Upper lobe of left lung (tissue), 6 donors: ENCODE measurements around the gene AGRN. TPM values are rescaled to one million over a fixed set of nuclear protein-coding genes. Genes with fewer than 3 reads are reported as not detected.

Experiments
- ATAC-seq, 2 donors: fragments of 200-7000 bp; cut with Tn5 transposase; one replicate each; pipeline ENCODE4 v1.9.1; 2022; ENCODE audit warnings: mild to moderate bottlenecking in 2 of 2, moderate library complexity in 2 of 2; ENCODE audit not compliant: low FRiP score in 2 of 2
- DNase-seq, 2 donors: peaks; one replicate each; pipeline ENCODE4 v3.0.0-alpha.2; 2019 to 2020
- H3K27ac ChIP-seq, 4 donors: fragments of 200-600 bp; sonication (generic); one replicate each; pipeline ENCODE4 v1.5.1; 2016 to 2019
- H3K27me3 ChIP-seq, 4 donors: fragments of 200-600 bp; sonication (generic); one replicate each; pipeline ENCODE4 v1.5.1; 2017 to 2019
- H3K36me3 ChIP-seq, 4 donors: fragments of 200-600 bp; sonication (generic); one replicate each; pipeline ENCODE4 v1.5.1; 2016 to 2019
- H3K4me1 ChIP-seq, 4 donors: fragments of 200-600 bp; sonication (generic); one replicate each; pipeline ENCODE4 v1.5.1; 2018 to 2019
- H3K4me3 ChIP-seq, 4 donors: fragments of 200-600 bp; sonication (generic); one replicate each; pipeline ENCODE4 v1.5.1; 2017 to 2019; ENCODE audit warnings: mild to moderate bottlenecking in 2 of 4, moderate library complexity in 1 of 4
- H3K9me3 ChIP-seq, 4 donors: fragments of 200-600 bp; sonication (generic); one replicate each; pipeline ENCODE4 v1.5.1; 2018 to 2019
- EP300 ChIP-seq, 4 donors: sonication (generic); formaldehyde crosslinking; IDR thresholded peaks; one replicate each; pipeline ENCODE4 v1.5.1; 2017; ENCODE audit warnings: antibody characterized with exemption in 4 of 4, control low read depth in 2 of 4
- POLR2A ChIP-seq, 4 donors: fragments of 450-650 bp; IDR thresholded peaks; one replicate each; pipeline ENCODE4 v1.5.1; 2016 to 2017; ENCODE audit warnings: antibody characterized with exemption in 4 of 4, mild to moderate bottlenecking in 2 of 4
- POLR2AphosphoS5 ChIP-seq, 2 donors: sonication (generic); formaldehyde crosslinking; IDR thresholded peaks; one replicate each; pipeline ENCODE4 v1.5.1; 2017; ENCODE audit warnings: antibody characterized with exemption in 2 of 2
- WGBS, 2 donors: methylation state at CpG; one replicate each; pipeline ENCODE4 v1.1.5; 2017 to 2018; 5-methylcytosine and 5-hydroxymethylcytosine counted together
- total RNA-seq, 6 donors: library from RNA; depleted of rRNA in 4 of 6; stranded (reverse); fragments of >200 nt in 4 of 6; gene quantifications; one replicate each; pipeline versions ENCODE4 v1.1.0 to v1.2.1, GENCODE V29; 2016 to 2021
- TF ChIP-seq, protein P1 (sequence below), 6 experiments: fragments of 450-650 bp in 4 of 6; fragments of 200-600 bp in 2 of 6; sonication (generic) in 2 of 6; IDR thresholded peaks; one replicate each; pipeline ENCODE4 v1.5.1; 2016 to 2019; ENCODE audit warnings: antibody characterized with exemption in 6 of 6
- donor health status: DM: no; HTN: no; CAD: no; lungs with moderate emphysema.
- donor health status: DM: no; HTN: yes; CAD: no; lungs with severe emphysema.

AGRN gene
- total RNA-seq, 6 donors from 2014 or later: 91.0 to 316 (median 157) TPM

DNA sequence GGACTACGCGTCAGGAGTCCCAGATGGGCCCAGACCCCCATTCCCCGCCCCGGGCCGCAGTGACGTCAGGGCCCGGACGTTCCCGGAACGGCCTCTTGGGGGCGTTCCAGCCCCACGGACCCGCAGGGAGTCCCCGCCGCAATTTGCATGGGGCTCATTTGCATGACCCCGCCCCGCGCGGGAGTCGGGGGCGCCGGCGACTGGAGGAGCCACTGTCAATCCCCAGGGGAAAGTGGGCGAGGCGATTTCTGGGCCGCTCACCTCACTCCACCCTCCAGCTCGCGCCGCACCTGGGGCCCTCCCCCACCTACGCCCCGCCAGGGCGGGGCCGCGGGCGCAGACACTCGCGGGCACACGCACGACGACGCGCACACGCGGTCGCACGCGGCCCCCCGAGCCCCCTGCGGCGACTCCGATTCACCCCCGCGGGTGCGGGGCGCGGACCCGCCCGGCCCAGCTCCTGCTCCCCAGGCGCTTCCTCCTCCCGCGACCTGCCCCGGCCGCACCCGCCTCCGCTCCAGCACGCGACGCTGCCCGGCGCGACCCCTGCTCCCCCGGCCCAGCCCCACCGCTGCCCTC is 13.2 kb downstream of the AGRN start:
- Histone ChIP-seq H3K27me3 (peaks cover 0 to 22% (median 8%) of the 10 kb centered on the region in 4 donors), H3K4me1 (peaks cover 17 to 27% (median 22%) of the 10 kb centered on the region in 4 donors), H3K9me3 (no peaks in the 10 kb centered on the region), H3K36me3 (peaks cover 0 to 4% (median 0%) of the 10 kb centered on the region in 4 donors), H3K27ac (peak overlapping the region in 2 of 4 donors; percentile 23 to 26), H3K4me3 (peak overlapping the region in 3 of 4 donors; percentile 50 to 59 (median 51))
- ATAC-seq: peak; percentile 86 to 87
- TF ChIP-seq POLR2AphosphoS5 (IDR thresholded peaks at IDR 0.05) (no peak), POLR2A (IDR thresholded peaks at IDR 0.05) (no peak), EP300 (IDR thresholded peaks at IDR 0.05) (no peak)
- TF ChIP-seq, protein P1, sequence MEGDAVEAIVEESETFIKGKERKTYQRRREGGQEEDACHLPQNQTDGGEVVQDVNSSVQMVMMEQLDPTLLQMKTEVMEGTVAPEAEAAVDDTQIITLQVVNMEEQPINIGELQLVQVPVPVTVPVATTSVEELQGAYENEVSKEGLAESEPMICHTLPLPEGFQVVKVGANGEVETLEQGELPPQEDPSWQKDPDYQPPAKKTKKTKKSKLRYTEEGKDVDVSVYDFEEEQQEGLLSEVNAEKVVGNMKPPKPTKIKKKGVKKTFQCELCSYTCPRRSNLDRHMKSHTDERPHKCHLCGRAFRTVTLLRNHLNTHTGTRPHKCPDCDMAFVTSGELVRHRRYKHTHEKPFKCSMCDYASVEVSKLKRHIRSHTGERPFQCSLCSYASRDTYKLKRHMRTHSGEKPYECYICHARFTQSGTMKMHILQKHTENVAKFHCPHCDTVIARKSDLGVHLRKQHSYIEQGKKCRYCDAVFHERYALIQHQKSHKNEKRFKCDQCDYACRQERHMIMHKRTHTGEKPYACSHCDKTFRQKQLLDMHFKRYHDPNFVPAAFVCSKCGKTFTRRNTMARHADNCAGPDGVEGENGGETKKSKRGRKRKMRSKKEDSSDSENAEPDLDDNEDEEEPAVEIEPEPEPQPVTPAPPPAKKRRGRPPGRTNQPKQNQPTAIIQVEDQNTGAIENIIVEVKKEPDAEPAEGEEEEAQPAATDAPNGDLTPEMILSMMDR (IDR thresholded peaks at IDR 0.05): peak; percentile 67 to 94 (median 81)
- DNase-seq: peak; percentile 92 to 95
- 5 to 17% methylated on average over 14 to 15 of the region's 73 CpGs for WGBS, 2 donors

DNA sequence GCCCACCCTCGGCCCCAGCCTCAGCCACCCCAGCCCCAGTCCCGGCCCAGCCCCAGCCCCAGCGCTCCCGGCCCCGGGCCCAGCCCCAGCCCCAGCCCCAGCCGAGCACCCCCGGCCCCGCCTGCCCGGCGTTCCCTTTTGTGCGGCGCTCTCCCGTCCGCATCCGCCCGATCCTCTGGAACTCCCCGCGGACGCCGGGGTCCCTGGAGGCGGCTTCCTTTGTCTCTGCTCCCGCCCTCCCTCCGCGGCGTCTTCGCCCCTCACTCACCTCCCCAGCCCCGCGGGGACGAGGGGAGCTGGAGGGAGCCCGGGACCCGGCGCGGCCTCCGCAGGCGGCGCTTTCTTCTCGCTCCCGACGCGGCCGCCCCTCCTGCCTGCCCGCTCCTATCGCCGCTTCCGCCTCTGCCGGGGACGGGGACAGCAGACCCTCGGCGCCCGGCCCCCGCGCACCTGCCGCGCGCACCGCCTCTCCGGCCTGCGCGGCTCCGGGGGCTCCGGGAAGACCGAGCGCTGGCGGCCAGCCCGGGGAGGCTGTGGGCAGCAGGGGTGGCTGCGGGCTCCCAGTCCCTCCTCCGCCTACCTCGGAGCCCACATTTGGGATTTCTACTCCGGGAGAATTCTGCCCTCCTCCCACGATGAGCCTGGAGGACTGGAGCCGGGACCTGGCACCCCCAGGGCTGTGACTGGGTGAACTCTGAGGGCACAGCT is 14.0 kb downstream of the AGRN start:
- Histone ChIP-seq H3K27me3 (peaks cover 0 to 22% (median 8%) of the 10 kb centered on the region in 4 donors), H3K36me3 (peaks cover 0 to 4% (median 0%) of the 10 kb centered on the region in 4 donors), H3K27ac (no peak overlapping the region), H3K4me1 (peaks cover 17 to 28% (median 23%) of the 10 kb centered on the region in 4 donors), H3K9me3 (no peaks in the 10 kb centered on the region), H3K4me3 (peak overlapping the region in 3 of 4 donors; percentile 50 to 59 (median 51))
- TF ChIP-seq POLR2A (IDR thresholded peaks at IDR 0.05): no peak
- no peak for TF ChIP-seq POLR2AphosphoS5 (IDR thresholded peaks at IDR 0.05)
- no peak for TF ChIP-seq EP300 (IDR thresholded peaks at IDR 0.05)
- TF ChIP-seq, protein P1 (IDR thresholded peaks at IDR 0.05): no peak
- DNase-seq (peak in 1 of 2 donors; percentile 86), ATAC-seq (no peak)
- WGBS, 2 donors: 44 to 55% methylated on average over 49 to 58 of the region's 71 CpGs

DNA sequence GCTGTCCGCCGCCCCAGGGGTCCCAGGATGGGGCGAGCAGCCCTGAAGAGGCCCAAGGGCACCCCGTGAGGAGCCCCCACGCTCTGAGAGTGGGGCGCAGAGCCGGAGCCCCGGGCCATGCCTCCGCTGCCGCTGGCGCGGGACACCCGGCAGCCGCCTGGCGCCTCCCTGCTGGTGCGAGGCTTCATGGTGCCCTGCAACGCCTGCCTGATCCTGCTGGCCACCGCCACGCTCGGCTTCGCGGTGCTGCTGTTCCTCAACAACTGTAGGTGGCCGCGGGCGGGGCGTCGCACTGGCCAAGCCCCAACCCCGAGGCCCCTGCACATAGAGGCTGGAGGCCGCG is 14.5 kb downstream of the AGRN start:
- Histone ChIP-seq H3K4me1 (peaks cover 19 to 33% (median 28%) of the 10 kb centered on the region in 4 donors), H3K27me3 (peaks cover 0 to 22% (median 8%) of the 10 kb centered on the region in 4 donors), H3K9me3 (no peaks in the 10 kb centered on the region), H3K4me3 (no peak overlapping the region), H3K27ac (no peak overlapping the region), H3K36me3 (peaks cover 0 to 4% (median 0%) of the 10 kb centered on the region in 4 donors)
- 62 to 80% methylated on average over 15 to 22 of the region's 30 CpGs for WGBS, 2 donors
- TF ChIP-seq POLR2A (IDR thresholded peaks at IDR 0.05) (no peak), POLR2AphosphoS5 (IDR thresholded peaks at IDR 0.05) (no peak), EP300 (IDR thresholded peaks at IDR 0.05) (no peak)
- TF ChIP-seq, protein P1 (IDR thresholded peaks at IDR 0.05): no peak
- no peak for ATAC-seq
- peak in 1 of 2 donors; percentile 85 for DNase-seq

DNA sequence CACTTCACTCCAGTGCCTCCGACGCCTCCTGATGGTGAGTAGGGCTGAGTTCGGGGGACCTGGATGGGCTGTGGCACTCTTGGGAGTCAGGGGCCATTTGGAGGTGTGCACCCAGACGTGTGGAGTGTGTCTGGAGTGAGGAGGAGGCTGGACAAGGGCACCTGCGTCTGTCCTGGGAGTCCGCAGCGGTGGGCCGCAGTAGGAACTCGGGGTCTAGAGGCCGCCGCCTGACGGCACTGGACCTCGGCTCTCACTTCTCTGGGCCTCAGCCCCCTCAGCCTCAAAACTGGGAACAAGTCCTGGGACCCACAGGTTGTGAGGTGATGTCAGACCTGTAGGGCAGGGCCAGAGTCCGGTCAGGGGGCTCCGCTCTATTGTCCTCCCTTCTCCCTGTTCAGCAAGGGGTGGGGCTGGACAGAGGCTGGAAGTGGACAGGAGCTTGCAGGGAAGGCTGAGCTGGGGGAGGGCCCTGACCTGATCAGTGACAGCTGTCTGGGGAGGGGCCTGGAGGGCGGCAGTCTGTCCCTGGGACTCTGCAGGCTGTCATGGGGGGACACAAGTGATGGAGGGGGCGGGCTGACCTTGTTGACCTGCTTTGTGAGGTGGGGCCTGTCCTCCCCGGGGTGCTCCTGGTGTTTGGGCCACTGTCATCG is 15.5 kb downstream of the AGRN start:
- Histone ChIP-seq H3K36me3 (peaks cover 0 to 4% (median 0%) of the 10 kb centered on the region in 4 donors), H3K9me3 (no peaks in the 10 kb centered on the region), H3K4me3 (no peak overlapping the region), H3K27ac (no peak overlapping the region), H3K4me1 (peaks cover 29 to 43% (median 38%) of the 10 kb centered on the region in 4 donors), H3K27me3 (peaks cover 0 to 28% (median 8%) of the 10 kb centered on the region in 4 donors)
- DNase-seq (peak in 1 of 2 donors; percentile 58), ATAC-seq (no peak)
- TF ChIP-seq, protein P1 (IDR thresholded peaks at IDR 0.05): no peak
- WGBS, 2 donors: 93 to 96% methylated on average over 5 to 19 of the region's 19 CpGs
